NCI-H345 (cell line): Measurements from ENCODE around the gene CAB39L.

Experiments used
- DNase-seq: peaks from one replicate; lab custom pipeline; 2025; lab: John Stamatoyannopoulos, UW

CAB39L gene

DNA sequence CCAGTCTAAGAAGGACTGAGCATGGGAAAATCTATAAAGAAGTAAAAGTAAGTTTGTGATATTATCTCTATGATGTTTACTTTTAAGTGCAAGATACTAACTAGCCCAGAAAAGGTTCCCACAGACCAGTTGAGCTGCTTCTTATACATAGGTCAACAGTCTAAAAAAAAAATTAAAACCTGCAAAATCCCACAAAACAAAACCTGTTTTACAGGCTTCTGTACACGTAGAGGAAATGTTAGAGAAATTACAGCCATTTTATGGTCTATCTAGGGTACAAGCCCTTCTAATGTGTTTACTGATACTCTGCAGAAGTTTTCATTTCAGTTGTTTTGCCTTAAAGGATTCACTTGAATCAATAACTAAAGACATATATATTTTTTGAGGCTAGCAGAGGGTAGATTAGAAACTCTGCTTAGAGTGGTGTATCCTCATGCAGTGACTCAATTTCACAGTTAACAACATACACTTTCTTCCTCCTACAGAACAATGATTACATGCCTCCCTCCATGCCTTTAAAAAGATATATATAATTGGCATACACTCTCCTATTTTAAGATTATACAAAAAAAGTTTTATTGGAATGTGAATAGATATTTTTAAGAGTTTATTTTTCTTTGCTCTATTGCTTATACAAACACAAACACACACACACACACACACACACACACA lies 43.9 kb downstream of the CAB39L start:
- DNase-seq = no peak

DNA sequence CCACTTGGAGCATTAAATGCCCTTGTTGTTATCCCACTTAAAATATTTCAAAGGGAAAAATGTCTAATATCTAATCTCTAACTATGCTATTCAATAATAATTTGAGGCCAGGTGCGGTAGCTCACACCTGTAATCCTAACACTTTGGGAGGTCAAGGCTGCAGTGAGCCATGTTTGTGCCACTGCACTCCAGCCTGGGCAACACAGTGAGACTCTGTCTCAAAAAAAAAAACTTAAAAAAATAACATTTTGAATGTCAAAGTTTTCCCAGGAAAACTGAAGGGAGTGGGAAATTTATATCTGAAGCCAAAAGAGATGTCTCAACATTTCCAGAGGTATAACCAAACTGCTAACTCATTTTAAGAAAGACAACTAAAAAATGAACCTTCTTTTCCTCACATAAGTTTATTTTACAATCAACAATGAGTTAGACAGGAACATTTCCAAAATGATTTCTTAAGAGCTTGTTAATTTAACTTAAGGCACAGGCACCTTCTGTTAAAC lies 47.9 kb downstream of the CAB39L start:
- DNase-seq = no peak

GRCh38 chr13:49395451-49395865 lies 48.4 kb downstream of the CAB39L start:
- DNase-seq = no peak

DNA sequence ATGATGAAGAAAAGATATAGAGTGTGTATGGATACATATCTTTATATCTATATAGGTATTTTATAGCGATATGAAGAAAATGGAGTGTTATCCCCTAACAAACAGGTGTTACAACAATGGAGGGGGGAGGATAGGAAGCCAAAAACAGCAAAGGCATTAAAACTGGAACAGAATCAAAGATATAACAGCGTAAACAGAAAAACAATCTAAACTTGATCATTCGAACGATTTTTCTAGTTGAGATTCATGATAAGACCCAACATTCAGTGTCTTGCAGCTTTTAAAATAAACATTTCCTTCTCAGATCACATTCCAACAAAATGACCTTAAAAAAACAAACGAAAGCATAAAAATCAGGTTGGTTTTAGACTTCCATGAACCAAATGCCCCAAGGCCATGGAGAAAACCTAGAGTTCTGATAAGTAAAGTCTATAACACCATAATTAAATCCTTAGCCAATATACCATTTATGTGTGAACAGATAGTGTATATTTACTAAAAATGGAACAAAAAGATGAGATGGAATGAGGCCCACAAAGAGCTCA lies 55.7 kb downstream of the CAB39L start:
- no peak for DNase-seq

DNA sequence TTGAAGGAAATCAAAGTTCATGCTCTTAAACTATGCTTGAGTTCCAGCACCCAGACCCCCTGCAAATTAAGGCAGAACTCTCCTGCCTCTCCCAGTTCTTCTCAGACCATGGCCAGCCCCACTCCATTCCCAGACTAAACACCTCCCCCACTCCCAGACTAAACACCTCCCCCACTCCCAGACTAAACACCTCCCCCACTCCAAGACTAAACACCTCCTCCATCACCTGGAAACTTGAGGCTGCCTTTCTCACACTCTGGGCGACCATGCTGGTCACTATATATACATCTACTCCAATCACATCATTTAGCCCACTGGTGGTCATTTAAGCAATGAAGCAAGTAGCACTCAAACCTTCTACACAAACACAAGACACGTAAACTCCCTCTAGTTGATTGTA lies 57.2 kb downstream of the CAB39L start:
- DNase-seq = no peak

DNA sequence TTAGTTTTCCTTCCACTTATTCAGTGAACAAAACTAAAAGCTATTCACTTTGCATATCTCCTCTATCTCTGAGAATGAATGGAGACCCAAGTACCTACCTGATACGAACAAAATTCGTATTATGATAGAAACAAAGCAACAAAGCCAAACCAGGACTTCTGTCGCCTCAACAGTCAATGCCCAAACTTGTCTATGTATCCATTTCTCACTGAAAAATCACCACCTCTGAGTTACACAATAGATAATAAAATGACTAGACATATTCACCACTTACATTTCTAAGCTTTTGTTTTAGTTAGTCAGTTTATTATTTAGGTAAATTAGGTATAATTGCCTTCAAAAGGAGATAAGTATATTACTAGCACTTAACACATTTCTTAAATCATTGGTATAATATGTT lies 67.7 kb downstream of the CAB39L start:
- no peak for DNase-seq

GRCh38 chr13:49374585-49375290 lies 69.1 kb downstream of the CAB39L start:
- DNase-seq = no peak

GRCh38 chr13:49373716-49374115 lies 70.1 kb downstream of the CAB39L start:
- no peak for DNase-seq

DNA sequence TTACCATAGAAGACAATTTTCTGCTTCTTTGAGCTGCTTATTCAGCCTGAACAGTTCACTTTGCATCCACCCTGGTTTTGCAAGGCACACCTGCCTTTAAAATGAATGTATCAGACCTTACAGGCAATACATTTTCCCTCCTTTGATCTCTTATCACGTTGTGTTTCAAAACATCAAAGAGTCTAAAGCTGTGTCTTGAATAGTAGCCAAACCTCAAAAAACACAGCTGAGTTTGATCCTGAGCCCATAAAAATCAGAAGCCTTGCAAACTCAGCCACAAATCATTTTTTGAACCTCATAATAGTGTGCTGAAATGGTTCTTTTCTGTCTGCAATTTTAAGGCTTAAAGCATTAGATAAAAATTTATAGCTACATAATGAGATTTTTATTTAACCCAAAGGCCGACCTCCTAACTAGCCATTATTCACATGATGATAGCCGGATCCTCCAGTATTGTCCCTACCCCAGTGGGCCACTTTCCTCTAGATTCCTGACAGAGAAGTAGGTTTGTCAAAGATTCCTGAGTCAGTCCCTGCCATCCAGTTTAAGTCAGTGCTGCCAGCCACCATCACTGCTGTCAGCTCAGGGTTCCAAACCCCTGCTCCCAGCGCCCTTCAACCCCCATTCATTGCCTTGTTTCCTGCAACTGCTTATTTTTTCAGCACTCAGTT lies 71.8 kb downstream of the CAB39L start:
- DNase-seq = no peak

GRCh38 chr13:49370371-49370770 lies 73.5 kb downstream of the CAB39L start:
- no peak for DNase-seq

GRCh38 chr13:49369866-49370265 lies 74.0 kb downstream of the CAB39L start:
- DNase-seq = no peak

- DNase-seq = no peak
Measured at GRCh38 chr13:49368688-49369087, 75.2 kb downstream of the CAB39L start.

DNA sequence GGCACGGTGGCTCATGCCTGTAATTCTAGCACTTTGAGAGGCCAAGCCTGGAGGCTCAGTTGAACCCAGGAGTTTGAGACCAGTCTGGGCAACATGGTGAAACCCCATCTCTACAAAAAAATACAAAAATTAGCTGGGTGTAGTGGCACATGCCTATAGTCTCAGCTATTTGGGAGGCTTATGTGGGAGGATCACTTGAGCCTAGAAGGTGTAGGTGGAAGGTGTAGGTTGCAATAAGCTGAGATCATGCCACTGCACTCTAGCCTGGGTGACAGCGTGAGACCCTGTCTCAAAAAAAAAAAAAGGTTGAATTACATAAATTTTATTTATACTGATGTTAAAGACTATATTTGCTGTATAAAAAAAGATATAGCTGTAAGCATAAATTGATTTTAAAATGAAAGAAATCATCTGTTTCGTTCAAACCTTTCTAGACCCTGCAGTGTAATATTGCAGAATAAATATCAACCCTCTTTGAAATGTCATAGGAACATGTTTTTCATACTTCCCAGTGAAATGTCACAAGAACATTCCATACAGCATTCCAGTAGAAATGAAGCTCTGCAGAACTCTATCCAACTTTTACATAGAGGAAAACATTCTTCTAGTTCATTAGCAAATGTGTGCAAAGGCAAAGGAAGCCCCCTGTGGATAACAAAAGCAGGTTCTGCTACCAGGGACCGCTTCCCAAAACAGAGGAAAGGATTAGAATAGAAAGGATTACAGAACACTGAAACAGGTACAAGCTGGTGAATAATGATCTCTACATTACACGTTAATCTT lies 76.0 kb downstream of the CAB39L start:
- DNase-seq = no peak

DNA sequence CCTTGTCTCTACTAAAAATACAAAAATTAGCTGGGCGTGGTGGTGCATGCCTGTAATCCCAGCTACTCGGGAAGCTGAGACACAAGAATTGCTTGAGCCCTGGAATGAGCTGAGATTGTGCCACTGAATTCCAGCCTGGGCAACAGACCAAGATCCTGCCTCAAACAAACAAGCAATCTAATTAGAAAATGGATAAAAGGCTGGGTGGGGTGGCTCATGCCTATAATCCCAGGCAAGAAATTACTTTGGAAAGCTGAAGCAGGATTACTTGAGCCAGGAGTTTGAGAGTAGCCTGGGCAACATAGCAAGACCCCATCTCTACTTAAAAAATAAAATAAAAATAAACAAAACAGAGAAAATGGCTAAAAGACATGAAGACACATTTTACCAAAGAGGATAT lies 77.0 kb downstream of the CAB39L start:
- DNase-seq = no peak

DNA sequence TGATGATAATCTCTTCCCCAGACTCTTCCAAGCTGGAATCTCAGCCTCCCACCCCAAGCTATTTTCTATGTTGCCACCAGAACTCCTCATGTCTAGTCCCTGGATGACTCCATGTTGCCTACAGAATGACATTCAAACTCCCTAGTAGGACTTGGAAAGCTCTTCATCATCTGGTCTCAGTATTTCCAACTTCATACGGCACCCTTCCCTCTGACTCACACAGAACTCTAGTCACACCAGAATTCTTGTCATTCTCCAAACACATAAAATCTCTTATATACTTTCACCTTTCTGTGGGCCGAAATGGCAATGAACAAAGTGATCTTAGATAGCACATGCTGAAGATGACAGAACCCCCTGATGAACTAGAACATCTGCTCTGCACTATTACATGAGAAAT lies 86.2 kb downstream of the CAB39L start:
- DNase-seq = no peak

DNA sequence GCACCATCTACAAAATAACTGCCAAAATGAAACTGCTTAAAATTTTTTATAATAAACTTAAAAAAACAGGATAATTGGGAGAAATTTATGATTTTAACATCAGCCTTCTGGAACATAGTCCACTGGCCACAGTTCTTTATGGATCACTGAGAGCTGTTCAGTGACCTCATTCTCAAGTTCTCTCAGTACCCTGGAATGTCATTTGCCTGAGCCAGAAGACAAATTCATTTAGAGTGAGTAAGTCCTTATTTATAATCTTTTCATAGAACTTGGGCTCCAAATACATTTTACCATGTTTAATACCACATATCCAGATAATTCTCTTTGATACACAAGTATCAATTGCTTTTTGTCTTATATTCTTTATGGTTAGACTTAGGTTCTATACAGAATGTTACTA lies 87.6 kb downstream of the CAB39L start:
- DNase-seq = no peak

DNA sequence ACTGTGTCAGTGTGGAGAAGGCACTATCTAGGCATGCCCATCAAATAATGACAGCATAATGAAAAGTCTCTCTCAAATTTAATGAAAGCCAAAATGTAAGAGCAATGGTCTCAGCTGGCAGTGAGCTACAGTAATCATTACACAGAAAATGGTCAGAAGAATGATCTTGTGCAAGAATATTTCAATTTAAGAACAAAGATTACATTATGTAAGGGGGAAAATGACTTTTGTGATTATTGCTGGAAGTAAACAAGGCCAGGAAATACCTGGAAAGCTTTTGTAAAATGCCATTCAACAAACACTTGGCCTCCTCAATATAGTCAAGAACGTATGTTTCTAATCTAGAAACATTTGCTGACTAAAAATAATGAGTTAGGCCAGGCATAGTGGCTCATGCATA lies 89.1 kb downstream of the CAB39L start:
- DNase-seq = no peak

- no peak for DNase-seq
Measured at GRCh38 chr13:49353908-49354307, 90.0 kb downstream of the CAB39L start.

- no peak for DNase-seq
Measured at GRCh38 chr13:49351871-49352270, 92.0 kb downstream of the CAB39L start.

- no peak for DNase-seq
Measured at GRCh38 chr13:49348751-49349150, 95.1 kb downstream of the CAB39L start.

GRCh38 chr13:49347650-49348385 lies 96.0 kb downstream of the CAB39L start:
- DNase-seq = no peak
